D341Med (cell line): Measurements from ENCODE around the gene SARDH.

Source experiments
- DNase-seq: peaks from one replicate; pipeline ENCODE4 v3.0.0; 2012; ENCODE audit warnings: low spot score

SARDH gene

GRCh38 chr9:133643978-133644760 is 94.0 kb downstream of the SARDH start:
- DNase-seq, result no peak

- DNase-seq, result no peak
Measured at GRCh38 chr9:133643362-133643755, 94.8 kb downstream of the SARDH start.

- no peak for DNase-seq
Measured at GRCh38 chr9:133642708-133643361, 95.3 kb downstream of the SARDH start.

- DNase-seq, result no peak
Measured at GRCh38 chr9:133641861-133642595, 96.1 kb downstream of the SARDH start.

GRCh38 chr9:133641396-133641655 is 96.8 kb downstream of the SARDH start:
- DNase-seq, result no peak

- DNase-seq, result no peak
Measured at GRCh38 chr9:133640580-133641395, 97.4 kb downstream of the SARDH start.

- no peak for DNase-seq
Measured at GRCh38 chr9:133640160-133640559, 98.0 kb downstream of the SARDH start.

GRCh38 chr9:133639613-133640012 is 98.5 kb downstream of the SARDH start:
- no peak for DNase-seq

GRCh38 chr9:133638711-133639110 is 99.4 kb downstream of the SARDH start:
- no peak for DNase-seq

GRCh38 chr9:133638076-133638475 is 100.1 kb downstream of the SARDH start:
- no peak for DNase-seq

- DNase-seq, result no peak
Measured at GRCh38 chr9:133637451-133638055, 100.6 kb downstream of the SARDH start.

GRCh38 chr9:133636902-133637301 is 101.2 kb downstream of the SARDH start:
- no peak for DNase-seq

- DNase-seq, result no peak
Measured at GRCh38 chr9:133635533-133636531, 102.3 kb downstream of the SARDH start, which contains the start of gene DBH. DBH (plus strand) TSS chr9:133636363; CDS start chr9:133636372, 9 bp downstream.

- no peak for DNase-seq
Measured at GRCh38 chr9:133635098-133635497, 103.1 kb downstream of the SARDH start.

GRCh38 chr9:133634081-133634691 is 104.0 kb downstream of the SARDH start:
- no peak for DNase-seq

GRCh38 chr9:133633681-133634080 is 104.5 kb downstream of the SARDH start:
- no peak for DNase-seq

- no peak for DNase-seq
Measured at GRCh38 chr9:133632806-133633680, 105.1 kb downstream of the SARDH start.

GRCh38 chr9:133631111-133631510 is 107.0 kb downstream of the SARDH start:
- no peak for DNase-seq
